ENCODE data around the gene SFMBT1. TPM values are rescaled to one million over a fixed set of nuclear protein-coding genes. Genes with fewer than 3 reads are reported as not detected.

Gene SFMBT1
- total and polyA plus RNA-seq, 2 experiments from 2014 or later = 5.3 to 24.0 TPM

GRCh38 chr3:52877085-52877484 lies 168.8 kb downstream of the SFMBT1 start (continued):
- TF ChIP-seq CTCF (conservative IDR thresholded peaks at IDR 0.05; ENCODE audit: low read depth in 2 of 2) (no peak), STAT1 (IDR thresholded peaks at IDR 0.05; ENCODE audit: unreplicated experiment) (no peak), CREB1 (CRISPR knock-in tag; IDR thresholded peaks at IDR 0.05; ENCODE audit: low read depth) (no peak), JUNB (IDR thresholded peaks at IDR 0.05; ENCODE audit: unreplicated experiment) (no peak), ZNF331 (CRISPR knock-in tag; IDR thresholded peaks at IDR 0.05; ENCODE audit: low read depth) (no peak), ZNF462 (CRISPR knock-in tag; IDR thresholded peaks at IDR 0.05) (no peak), EZH2phosphoT487 (IDR thresholded peaks at IDR 0.05; ENCODE audit: unreplicated experiment) (no peak), NANOG (IDR thresholded peaks at IDR 0.05; ENCODE audit: borderline replicate concordance) (no peak)

Measured in GM23338 (cell line).